ENCODE data around the gene GUCA1A. TPM values are rescaled to one million over a fixed set of nuclear protein-coding genes. Genes with fewer than 3 reads are reported as not detected.

Gene GUCA1A
- total RNA-seq, 6 experiments from 2014 or later, result not detected

DNA sequence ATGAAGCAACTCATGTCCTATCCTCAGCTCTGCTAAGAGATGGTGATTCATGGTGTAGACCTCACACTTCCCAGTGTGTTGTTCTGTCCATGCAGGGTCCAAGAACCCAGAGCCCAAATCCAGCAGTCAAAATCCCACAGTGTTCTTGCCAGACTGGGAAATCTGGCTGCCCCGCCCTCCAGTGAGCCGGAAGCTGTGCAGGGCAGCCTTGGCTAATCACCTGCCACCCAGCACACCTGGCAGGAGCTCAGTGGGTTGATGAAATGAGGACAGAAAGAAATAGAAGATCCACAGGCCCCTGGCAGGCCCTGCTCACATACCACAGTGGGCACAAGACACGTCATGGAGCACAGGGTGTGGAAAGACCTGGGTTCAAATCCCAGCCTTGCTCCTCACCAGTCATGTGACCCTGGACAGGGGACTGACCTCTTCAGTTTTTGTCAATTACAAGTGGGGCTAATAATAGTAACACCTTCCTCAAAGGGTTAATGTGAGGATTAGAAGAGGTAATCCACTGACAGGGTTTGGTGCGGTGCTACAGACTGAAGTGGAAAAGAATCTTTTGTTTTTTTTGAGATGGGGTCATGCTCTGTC lies 13.6 kb upstream of the GUCA1A start:
- no peak overlapping the region for H3K27ac ChIP-seq
- intact Hi-C loops (cut with DNase I), result loop anchor here in 1 of 2 donors (5.0 to 10.0 kb wide), 2 partner anchors 65 to 82 kb away; no protein-coding TSS in a partner anchor
- no peak for TF ChIP-seq POLR2A (IDR thresholded peaks at IDR 0.05)
- TF ChIP-seq, protein P1, sequence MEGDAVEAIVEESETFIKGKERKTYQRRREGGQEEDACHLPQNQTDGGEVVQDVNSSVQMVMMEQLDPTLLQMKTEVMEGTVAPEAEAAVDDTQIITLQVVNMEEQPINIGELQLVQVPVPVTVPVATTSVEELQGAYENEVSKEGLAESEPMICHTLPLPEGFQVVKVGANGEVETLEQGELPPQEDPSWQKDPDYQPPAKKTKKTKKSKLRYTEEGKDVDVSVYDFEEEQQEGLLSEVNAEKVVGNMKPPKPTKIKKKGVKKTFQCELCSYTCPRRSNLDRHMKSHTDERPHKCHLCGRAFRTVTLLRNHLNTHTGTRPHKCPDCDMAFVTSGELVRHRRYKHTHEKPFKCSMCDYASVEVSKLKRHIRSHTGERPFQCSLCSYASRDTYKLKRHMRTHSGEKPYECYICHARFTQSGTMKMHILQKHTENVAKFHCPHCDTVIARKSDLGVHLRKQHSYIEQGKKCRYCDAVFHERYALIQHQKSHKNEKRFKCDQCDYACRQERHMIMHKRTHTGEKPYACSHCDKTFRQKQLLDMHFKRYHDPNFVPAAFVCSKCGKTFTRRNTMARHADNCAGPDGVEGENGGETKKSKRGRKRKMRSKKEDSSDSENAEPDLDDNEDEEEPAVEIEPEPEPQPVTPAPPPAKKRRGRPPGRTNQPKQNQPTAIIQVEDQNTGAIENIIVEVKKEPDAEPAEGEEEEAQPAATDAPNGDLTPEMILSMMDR (IDR thresholded peaks at IDR 0.05), result no peak
- no peaks in the 10 kb centered on the region for H3K36me3 ChIP-seq
- no peak overlapping the region for H3K4me3 ChIP-seq
- 56% methylated on average over 3 of the region's 4 CpGs for WGBS (ENCODE audit: insufficient coverage, low coverage, low lambda C conversion rate, missing lambda C conversion rate)
- ATAC-seq, result no peak
- no peak for DNase-seq
- H3K27me3 ChIP-seq, result no peaks in the 10 kb centered on the region
- no peaks in the 10 kb centered on the region for H3K4me1 ChIP-seq
- no peaks in the 10 kb centered on the region for H3K9me3 ChIP-seq

DNA sequence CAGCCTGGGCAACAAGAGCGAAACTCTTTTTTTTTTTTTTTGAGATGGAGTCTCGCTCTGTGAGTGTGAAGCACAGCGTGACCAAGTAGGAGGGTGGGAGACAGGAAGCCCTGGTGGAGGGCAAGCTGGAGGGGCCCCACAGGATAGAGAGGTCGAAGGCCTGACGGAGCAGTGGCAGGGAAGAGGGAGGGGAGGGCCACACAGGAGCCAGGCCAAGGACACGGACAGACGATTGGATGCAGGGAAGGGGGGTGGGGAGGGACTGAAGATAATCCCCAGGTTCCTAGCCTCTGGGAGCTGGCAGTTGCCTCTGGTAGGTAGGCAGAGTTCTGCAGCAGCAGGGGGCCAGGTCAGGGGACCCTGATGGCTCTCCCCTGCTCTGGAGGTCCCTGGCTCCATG lies 10.8 kb upstream of the GUCA1A start:
- no peak for ATAC-seq
- Histone ChIP-seq H3K27me3 (no peaks in the 10 kb centered on the region), H3K27ac (no peak overlapping the region), H3K4me3 (no peak overlapping the region), H3K9me3 (no peaks in the 10 kb centered on the region), H3K36me3 (no peaks in the 10 kb centered on the region), H3K4me1 (no peaks in the 10 kb centered on the region)
- WGBS (ENCODE audit: insufficient coverage, low coverage, low lambda C conversion rate, missing lambda C conversion rate), result 39% methylated on average over 4 of the region's 7 CpGs
- no peak for DNase-seq
- TF ChIP-seq POLR2A (IDR thresholded peaks at IDR 0.05), result no peak
- TF ChIP-seq, protein P1 (IDR thresholded peaks at IDR 0.05), result no peak
- intact Hi-C loops (cut with DNase I), result loop anchor here in 1 of 2 donors (5.0 to 10.0 kb wide), 2 partner anchors 62 to 85 kb away; no protein-coding TSS in a partner anchor

DNA sequence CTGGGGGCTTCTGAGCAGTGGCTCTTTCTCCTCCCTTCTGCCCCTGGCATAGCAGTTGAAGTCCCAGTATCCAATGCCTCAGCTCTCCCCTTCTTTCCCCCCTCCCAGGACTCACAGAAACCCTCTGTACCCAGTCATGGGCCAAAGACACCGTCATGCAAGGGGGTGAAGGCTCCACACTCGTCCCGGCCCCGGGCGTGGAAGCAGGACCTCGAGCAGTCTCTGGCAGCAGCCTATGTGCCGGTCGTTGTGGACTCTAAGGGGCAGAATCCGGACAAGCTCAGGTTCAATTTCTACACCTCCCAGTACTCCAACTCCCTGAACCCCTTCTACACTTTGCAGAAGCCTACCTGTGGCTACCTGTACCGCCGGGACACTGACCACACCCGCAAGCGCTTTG lies 10.4 kb upstream of the GUCA1A start:
- no peaks in the 10 kb centered on the region for H3K4me1 ChIP-seq
- H3K36me3 ChIP-seq, result no peaks in the 10 kb centered on the region
- WGBS (ENCODE audit: insufficient coverage, low coverage, low lambda C conversion rate, missing lambda C conversion rate), result 100% methylated on average over 1 of the region's 13 CpGs
- ATAC-seq, result no peak
- no peak for DNase-seq
- TF ChIP-seq POLR2A (IDR thresholded peaks at IDR 0.05), result no peak
- TF ChIP-seq, protein P1 (IDR thresholded peaks at IDR 0.05), result no peak
- H3K27ac ChIP-seq, result no peak overlapping the region
- intact Hi-C loops (cut with DNase I), result loop anchor here in 1 of 2 donors (5.0 to 10.0 kb wide), 2 partner anchors 62 to 86 kb away; no protein-coding TSS in a partner anchor
- H3K4me3 ChIP-seq, result no peak overlapping the region
- no peaks in the 10 kb centered on the region for H3K27me3 ChIP-seq
- H3K9me3 ChIP-seq, result no peaks in the 10 kb centered on the region

DNA sequence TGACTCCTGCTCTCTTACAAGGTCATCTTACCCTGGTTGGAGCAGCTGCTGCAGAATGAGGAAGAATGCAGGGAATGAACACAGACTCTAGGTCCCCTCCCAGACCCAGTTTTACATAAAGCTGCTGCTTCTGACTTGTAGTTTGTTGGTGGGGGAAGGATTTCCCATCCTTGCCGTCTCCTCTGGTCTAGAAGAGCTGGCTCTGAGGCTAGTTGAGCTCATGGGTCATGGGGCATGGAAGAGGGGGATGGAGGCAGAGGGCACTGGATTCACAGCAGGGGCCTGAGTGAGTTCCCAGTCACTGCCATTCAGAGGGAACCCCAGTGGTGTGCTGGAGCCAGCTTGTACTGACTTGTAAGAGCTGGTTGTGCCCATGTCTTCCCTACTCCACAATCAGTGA lies 9.2 kb upstream of the GUCA1A start:
- TF ChIP-seq, protein P1 (IDR thresholded peaks at IDR 0.05), result no peak
- no peak for TF ChIP-seq POLR2A (IDR thresholded peaks at IDR 0.05)
- no peaks in the 10 kb centered on the region for H3K4me1 ChIP-seq
- no peak overlapping the region for H3K27ac ChIP-seq
- DNase-seq, result no peak
- H3K9me3 ChIP-seq, result no peaks in the 10 kb centered on the region
- ATAC-seq, result no peak
- H3K4me3 ChIP-seq, result no peak overlapping the region
- H3K27me3 ChIP-seq, result no peaks in the 10 kb centered on the region
- intact Hi-C loops (cut with DNase I), result loop anchor here in 1 of 2 donors (5.0 to 10.0 kb wide), 2 partner anchors 61 to 87 kb away; no protein-coding TSS in a partner anchor
- H3K36me3 ChIP-seq, result no peaks in the 10 kb centered on the region
- 13% methylated on average over 1 of the region's 1 CpG for WGBS (ENCODE audit: insufficient coverage, low coverage, low lambda C conversion rate, missing lambda C conversion rate)

All from right lobe of liver (tissue), 6 donors.